ENCODE data around the gene SLC25A28.

DNA sequence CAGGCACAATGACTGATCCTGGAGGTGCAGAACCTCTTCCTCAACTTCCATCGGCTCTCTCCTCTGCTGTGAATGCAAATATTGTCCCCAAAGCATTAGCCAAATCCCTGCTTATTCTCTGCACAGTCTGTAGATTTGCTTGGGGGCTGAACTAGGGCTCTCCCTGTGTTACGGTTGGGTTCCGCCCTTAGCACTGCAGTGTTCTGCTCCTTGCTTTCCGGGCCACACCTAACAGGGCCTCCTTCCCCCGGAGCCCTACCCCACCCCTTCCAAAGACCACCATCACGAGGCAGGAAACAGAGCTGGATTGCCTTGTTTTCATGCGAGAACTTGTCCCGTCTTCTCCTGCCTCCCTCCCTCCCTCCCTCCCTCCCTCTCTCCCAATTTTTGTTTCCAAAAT lies 36.6 kb downstream of the SLC25A28 start:
- TF ChIP-seq EP300 (IDR thresholded peaks at IDR 0.05) (no peak), CTCF (IDR thresholded peaks at IDR 0.05) (no peak), POLR2AphosphoS5 (IDR thresholded peaks at IDR 0.05) (no peak), POLR2A (IDR thresholded peaks at IDR 0.05) (no peak)

Measured in suprapubic skin (tissue), 4 donors.